B cell (primary cell): ENCODE measurements around the gene PCDH15. TPM values are rescaled to one million over a fixed set of nuclear protein-coding genes. Genes with fewer than 3 reads are reported as not detected.

Experiments used
- ATAC-seq: fragments of 200-7000 bp; cut with Tn5 transposase; one replicate; pipeline ENCODE4 v1.10.0; 2021; ENCODE audit warnings: low read depth, mild to moderate bottlenecking, moderate number of reproducible peaks, moderate library complexity
- CTCF ChIA-PET: fragments of 350-600 bp; sonication (Branson Sonifier 250); formaldehyde crosslinking; loops from one replicate; lab custom pipeline; 2021; ENCODE audit warnings: antibody characterized with exemption, inconsistent platforms; lab: Charles Lee
- POLR2A ChIA-PET: fragments of 350-600 bp; sonication (Branson Sonifier 250); formaldehyde crosslinking; loops from one replicate; lab custom pipeline; 2021; ENCODE audit warnings: antibody characterized with exemption; lab: Charles Lee
- DNase-seq: peaks from one replicate; pipeline ENCODE4 v3.0.0; 2013
- H2AFZ ChIP-seq: 2 replicates; pipeline ENCODE4 v1.6.1; 2012; ENCODE audit warnings: mild to moderate bottlenecking, low read depth, low read length; ENCODE audit not compliant: insufficient read depth, poor library complexity, severe bottlenecking
- H3K27ac ChIP-seq, 2 donors: 1 replicate in 1 of 2; 2 replicates in 1 of 2; pipeline ENCODE4 v1.5.1; 2012 to 2013; ENCODE audit warnings: low read length in 2 of 2, mild to moderate bottlenecking in 2 of 2, moderate library complexity in 1 of 2
- H3K27me3 ChIP-seq, 4 experiments: fragments of 200-600 bp in 1 of 4; sonication (generic) in 1 of 4; replicated peaks in 1 of 4; 1 replicate in 2 of 4; 2 replicates in 2 of 4; pipeline versions ENCODE4 v1.6.1 to v1.7.0; 2013 to 2016; ENCODE audit warnings: low read length in 3 of 4, mild to moderate bottlenecking in 2 of 4, mixed read lengths in 1 of 4, moderate library complexity in 1 of 4; ENCODE audit not compliant: insufficient read depth in 4 of 4, control insufficient read depth in 3 of 4; ENCODE audit errors: control extremely low read depth in 1 of 4
- H3K36me3 ChIP-seq, 2 experiments: replicated peaks in 1 of 2; 1 replicate in 1 of 2; 2 replicates in 1 of 2; pipeline versions ENCODE4 v1.6.1 to v1.7.1; 2013; ENCODE audit warnings: low read length in 1 of 2; ENCODE audit not compliant: insufficient read depth in 2 of 2, control insufficient read depth in 1 of 2; ENCODE audit errors: control extremely low read depth in 1 of 2, extremely low read depth in 1 of 2
- H3K4me1 ChIP-seq, 2 donors: fragments of 200-600 bp in 1 of 2; sonication (generic) in 1 of 2; 1 replicate in 1 of 2; 2 replicates in 1 of 2; pipeline versions ENCODE4 v1.5.1 to v1.6.1; 2013 to 2017; ENCODE audit warnings: low read length in 2 of 2; ENCODE audit not compliant: control insufficient read depth in 2 of 2, insufficient read depth in 2 of 2
- H3K4me2 ChIP-seq: replicated peaks from 2 replicates; pipeline ENCODE3; 2012; ENCODE audit warnings: mild to moderate bottlenecking, low read depth, low read length; ENCODE audit not compliant: poor library complexity, severe bottlenecking
- H3K4me3 ChIP-seq, 5 experiments: fragments of 200-600 bp in 1 of 5; sonication (generic) in 1 of 5; 1 replicate in 3 of 5; 2 replicates in 2 of 5; pipeline versions ENCODE4 v1.5.1 to v1.7.0; 2011 to 2016; ENCODE audit warnings: low read length in 4 of 5, mild to moderate bottlenecking in 4 of 5, low read depth in 2 of 5, control low read depth in 1 of 5, moderate library complexity in 1 of 5; ENCODE audit not compliant: insufficient read depth in 1 of 5; ENCODE audit errors: control extremely low read depth in 1 of 5, extremely low read depth in 1 of 5
- H3K79me2 ChIP-seq: fragments of 200-600 bp; sonication (generic); one replicate; pipeline ENCODE4 v1.6.0; 2016; ENCODE audit warnings: low read length; ENCODE audit not compliant: control insufficient read depth, insufficient read depth
- H3K9ac ChIP-seq: fragments of 200-600 bp; sonication (generic); 2 replicates; pipeline ENCODE4 v1.6.1; 2017; ENCODE audit warnings: mild to moderate bottlenecking, low read length, moderate library complexity
- H3K9me3 ChIP-seq, 3 donors: one replicate each; pipeline versions ENCODE4 v1.6.1 to v1.7.1; 2013; ENCODE audit warnings: low read length in 2 of 3; ENCODE audit not compliant: control insufficient read depth in 2 of 3, insufficient read depth in 1 of 3; ENCODE audit errors: control extremely low read depth in 1 of 3
- H4K20me1 ChIP-seq: 2 replicates; pipeline ENCODE4 v1.6.0; 2012; ENCODE audit warnings: mild to moderate bottlenecking, low read length; ENCODE audit not compliant: insufficient read depth, control insufficient read depth, poor library complexity, severe bottlenecking
- H3K27ac Mint-ChIP-seq: one replicate; pipeline ENCODE4 v1.8.0; 2021; ENCODE audit warnings: mixed read lengths
- H3K27me3 Mint-ChIP-seq: one replicate; pipeline ENCODE4 v1.8.0; 2021; ENCODE audit warnings: mixed read lengths
- H3K4me1 Mint-ChIP-seq: one replicate; pipeline ENCODE4 v1.8.0; 2021; ENCODE audit warnings: mixed read lengths
- H3K4me3 Mint-ChIP-seq: one replicate; pipeline ENCODE4 v1.8.0; 2021; ENCODE audit warnings: mixed read lengths
- H3K9me3 Mint-ChIP-seq: one replicate; pipeline ENCODE4 v1.8.0; 2022; ENCODE audit warnings: mixed read lengths; ENCODE audit not compliant: insufficient read depth
- EZH2 ChIP-seq: IDR thresholded peaks from 2 replicates; pipeline ENCODE4 v1.6.1; 2012; ENCODE audit warnings: borderline replicate concordance, low read depth, mild to moderate bottlenecking, moderate library complexity, low read length; ENCODE audit not compliant: insufficient read depth, poor library complexity, severe bottlenecking
- WGBS: methylation state at CpG from one replicate; pipeline ENCODE4 v1.1.5; 2013; ENCODE audit warnings: missing lambda C conversion rate; ENCODE audit not compliant: insufficient coverage; 5-methylcytosine and 5-hydroxymethylcytosine counted together
- intact Hi-C: fragments of 100-400 bp; cut with micrococcal nuclease; formaldehyde crosslinking; loops from one replicate; pipeline ENCODE4 v1.10.0; 2022
- polyA plus RNA-seq: library from polyadenylated mRNA; depleted of rRNA; stranded (reverse); fragments of >200 nt; gene quantifications from 2 replicates; pipeline ENCODE4 v1.2.3, GENCODE V29; 2012
- total RNA-seq, 2 donors: library from RNA; stranded (reverse); fragments of 120-200 nt in 1 of 2; gene quantifications; 1 replicate in 1 of 2; 2 replicates in 1 of 2; pipeline versions ENCODE4 v1.2.3 to v1.2.4, GENCODE V29; 2013 to 2022
- TF ChIP-seq, protein P1 (sequence below): fragments of 200-600 bp; IDR thresholded peaks from one replicate; pipeline ENCODE4 v1.8.0; 2022; ENCODE audit warnings: antibody characterized with exemption, mild to moderate bottlenecking

PCDH15 gene
- total and polyA plus RNA-seq, 2 donors (not counting 1 experiment from before 2014, with no cell fraction given) = not detected

- Mint-ChIP-seq H3K27me3 (no peaks in the 10 kb centered on the region), H3K27ac (no peak overlapping the region), H3K4me3 (no peak overlapping the region), H3K4me1 (no peaks in the 10 kb centered on the region), H3K9me3 (no peaks in the 10 kb centered on the region)
- no peak for TF ChIP-seq EZH2
- TF ChIP-seq, protein P1, sequence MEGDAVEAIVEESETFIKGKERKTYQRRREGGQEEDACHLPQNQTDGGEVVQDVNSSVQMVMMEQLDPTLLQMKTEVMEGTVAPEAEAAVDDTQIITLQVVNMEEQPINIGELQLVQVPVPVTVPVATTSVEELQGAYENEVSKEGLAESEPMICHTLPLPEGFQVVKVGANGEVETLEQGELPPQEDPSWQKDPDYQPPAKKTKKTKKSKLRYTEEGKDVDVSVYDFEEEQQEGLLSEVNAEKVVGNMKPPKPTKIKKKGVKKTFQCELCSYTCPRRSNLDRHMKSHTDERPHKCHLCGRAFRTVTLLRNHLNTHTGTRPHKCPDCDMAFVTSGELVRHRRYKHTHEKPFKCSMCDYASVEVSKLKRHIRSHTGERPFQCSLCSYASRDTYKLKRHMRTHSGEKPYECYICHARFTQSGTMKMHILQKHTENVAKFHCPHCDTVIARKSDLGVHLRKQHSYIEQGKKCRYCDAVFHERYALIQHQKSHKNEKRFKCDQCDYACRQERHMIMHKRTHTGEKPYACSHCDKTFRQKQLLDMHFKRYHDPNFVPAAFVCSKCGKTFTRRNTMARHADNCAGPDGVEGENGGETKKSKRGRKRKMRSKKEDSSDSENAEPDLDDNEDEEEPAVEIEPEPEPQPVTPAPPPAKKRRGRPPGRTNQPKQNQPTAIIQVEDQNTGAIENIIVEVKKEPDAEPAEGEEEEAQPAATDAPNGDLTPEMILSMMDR = no peak
- Histone ChIP-seq H3K36me3 (no peaks in the 10 kb centered on the region), H3K9me3 (no peaks in the 10 kb centered on the region), H2AFZ (no peak overlapping the region), H3K4me1 (no peaks in the 10 kb centered on the region), H3K4me3 (no peak overlapping the region), H3K27me3 (no peaks in the 10 kb centered on the region), H3K4me2 (no peak overlapping the region), H3K79me2 (no peaks in the 10 kb centered on the region), H3K9ac (no peak overlapping the region), H4K20me1 (no peaks in the 10 kb centered on the region), H3K27ac (no peak overlapping the region)
- ATAC-seq (no peak), DNase-seq (no peak)
- ChIA-PET POLR2A (no interaction called here), CTCF (no interaction called here)
- WGBS = 68% methylated on average over 3 of the region's 5 CpGs
- intact Hi-C loops = no loop called here
These were observed 706.7 kb downstream of the PCDH15 start for GRCh38 chr10:54094321-54094720.

DNA sequence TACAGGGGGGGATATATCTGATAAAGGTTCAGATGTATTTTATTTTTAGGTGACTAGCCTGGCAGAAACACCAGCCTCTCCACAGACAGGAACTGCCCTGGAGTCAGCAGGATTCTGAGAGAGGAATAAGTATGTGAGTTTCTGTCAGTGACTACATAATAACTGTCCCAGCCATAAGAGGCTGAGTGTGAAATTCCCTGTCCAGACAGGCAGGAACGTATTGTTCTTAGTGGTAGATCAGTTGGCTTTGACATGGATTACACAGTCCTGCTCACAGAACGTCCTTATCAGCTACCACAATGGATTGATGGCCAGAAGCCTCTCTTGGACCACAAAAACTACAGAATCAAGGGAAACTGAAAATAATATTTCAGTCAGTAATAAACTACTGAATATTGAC, 709.8 kb downstream of the PCDH15 start:
- H3K36me3 ChIP-seq = no peaks in the 10 kb centered on the region
- no CpG with 5 or more reads among the region's 2 CpGs for WGBS
- ATAC-seq (no peak), DNase-seq (no peak)
- no peak overlapping the region for H2AFZ ChIP-seq
- no peaks in the 10 kb centered on the region for H3K27me3 ChIP-seq
- H3K4me1 ChIP-seq = no peaks in the 10 kb centered on the region
- Mint-ChIP-seq H3K27me3 (no peaks in the 10 kb centered on the region), H3K4me3 (no peak overlapping the region), H3K9me3 (peaks cover 7% of the 10 kb centered on the region), H3K27ac (no peak overlapping the region), H3K4me1 (no peaks in the 10 kb centered on the region)
- no peak overlapping the region for H3K4me3 ChIP-seq
- ChIA-PET POLR2A (no interaction called here), CTCF (no interaction called here)
- H3K9me3 ChIP-seq = no peaks in the 10 kb centered on the region
- H3K27ac ChIP-seq = no peak overlapping the region
- H3K4me2 ChIP-seq = no peak overlapping the region
- no peak overlapping the region for H3K9ac ChIP-seq
- TF ChIP-seq, protein P1 = no peak
- no peak for TF ChIP-seq EZH2
- intact Hi-C loops = no loop called here
- no peaks in the 10 kb centered on the region for H3K79me2 ChIP-seq
- no peaks in the 10 kb centered on the region for H4K20me1 ChIP-seq
